Measurements from ENCODE around the gene GOLGA2. TPM values are rescaled to one million over a fixed set of nuclear protein-coding genes. Genes with fewer than 3 reads are reported as not detected.

GOLGA2 gene
- total and polyA plus RNA-seq, 2 of the 13 experiments (the other 11 are each of a cell fraction or from before 2014, with no cell fraction given), result 45.3 to 45.8 TPM

GRCh38 chr9:128276008-128276573, 284 bp upstream of the GOLGA2 start, which contains the start of gene SWI5 (continued):
- TF ChIP-seq, protein P1, sequence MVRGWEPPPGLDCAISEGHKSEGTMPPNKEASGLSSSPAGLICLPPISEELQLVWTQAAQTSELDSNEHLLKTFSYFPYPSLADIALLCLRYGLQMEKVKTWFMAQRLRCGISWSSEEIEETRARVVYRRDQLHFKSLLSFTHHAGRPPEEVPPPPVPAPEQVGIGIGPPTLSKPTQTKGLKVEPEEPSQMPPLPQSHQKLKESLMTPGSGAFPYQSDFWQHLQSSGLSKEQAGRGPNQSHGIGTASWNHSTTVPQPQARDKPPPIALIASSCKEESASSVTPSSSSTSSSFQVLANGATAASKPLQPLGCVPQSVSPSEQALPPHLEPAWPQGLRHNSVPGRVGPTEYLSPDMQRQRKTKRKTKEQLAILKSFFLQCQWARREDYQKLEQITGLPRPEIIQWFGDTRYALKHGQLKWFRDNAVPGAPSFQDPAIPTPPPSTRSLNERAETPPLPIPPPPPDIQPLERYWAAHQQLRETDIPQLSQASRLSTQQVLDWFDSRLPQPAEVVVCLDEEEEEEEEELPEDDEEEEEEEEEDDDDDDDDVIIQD (CRISPR knock-in tag; IDR thresholded peaks at IDR 0.05; ENCODE audit: low read depth), result 0 out of 2 replicates have a peak, but pooled peaks have one; percentile 15
- TF ChIP-seq HNRNPH1 (optimal IDR thresholded peaks at IDR 0.05; ENCODE audit: low read depth, low read length) (no peak), ZNF713 (CRISPR knock-in tag; IDR thresholded peaks at IDR 0.05) (no peak), IKZF4 (CRISPR knock-in tag; IDR thresholded peaks at IDR 0.05; ENCODE audit: borderline replicate concordance, low read depth, not compliant biosample characterization) (peak; percentile 72), ELF4 (CRISPR knock-in tag; IDR thresholded peaks at IDR 0.05; ENCODE audit: borderline replicate concordance) (no peak), MEIS1 (CRISPR knock-in tag; IDR thresholded peaks at IDR 0.05; ENCODE audit: borderline replicate concordance) (no peak), HNF1A (IDR thresholded peaks at IDR 0.05; ENCODE audit: low read depth) (no peak), HNF1A (CRISPR knock-in tag; IDR thresholded peaks at IDR 0.05; ENCODE audit: borderline replicate concordance) (peak; percentile 42; the same call in 1 of the 2 replicates), TARDBP (CRISPR knock-in tag; IDR thresholded peaks at IDR 0.05) (no peak), ESRRA (CRISPR knock-in tag; IDR thresholded peaks at IDR 0.05; ENCODE audit: low read depth) (no peak), KMT2B (CRISPR knock-in tag; IDR thresholded peaks at IDR 0.05) (0 out of 2 replicates have a peak, but pooled peaks have one; percentile 29), SUZ12 (IDR thresholded peaks at IDR 0.05; ENCODE audit: low read depth, low read length) (no peak), ZNF501 (CRISPR knock-in tag; IDR thresholded peaks at IDR 0.05) (no peak), RBM39 (IDR thresholded peaks at IDR 0.05; ENCODE audit: low read depth, low read length, poor library complexity, severe bottlenecking) (no peak), ZNF746 (CRISPR knock-in tag; IDR thresholded peaks at IDR 0.05) (no peak), AGO1 (IDR thresholded peaks at IDR 0.05; ENCODE audit: low read depth, low read length, poor library complexity, severe bottlenecking) (no peak), CHCHD3 (CRISPR knock-in tag; IDR thresholded peaks at IDR 0.05) (no peak), ZNF414 (CRISPR knock-in tag; IDR thresholded peaks at IDR 0.05) (no peak), MXD1 (CRISPR knock-in tag; IDR thresholded peaks at IDR 0.05) (peak; percentile 63)
- TF ChIP-seq, protein P2, sequence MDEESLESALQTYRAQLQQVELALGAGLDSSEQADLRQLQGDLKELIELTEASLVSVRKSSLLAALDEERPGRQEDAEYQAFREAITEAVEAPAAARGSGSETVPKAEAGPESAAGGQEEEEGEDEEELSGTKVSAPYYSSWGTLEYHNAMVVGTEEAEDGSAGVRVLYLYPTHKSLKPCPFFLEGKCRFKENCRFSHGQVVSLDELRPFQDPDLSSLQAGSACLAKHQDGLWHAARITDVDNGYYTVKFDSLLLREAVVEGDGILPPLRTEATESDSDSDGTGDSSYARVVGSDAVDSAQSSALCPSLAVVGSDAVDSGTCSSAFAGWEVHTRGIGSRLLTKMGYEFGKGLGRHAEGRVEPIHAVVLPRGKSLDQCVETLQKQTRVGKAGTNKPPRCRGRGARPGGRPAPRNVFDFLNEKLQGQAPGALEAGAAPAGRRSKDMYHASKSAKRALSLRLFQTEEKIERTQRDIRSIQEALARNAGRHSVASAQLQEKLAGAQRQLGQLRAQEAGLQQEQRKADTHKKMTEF (CRISPR knock-in tag; IDR thresholded peaks at IDR 0.05), result peak; percentile 71

Measured in HepG2 (cell line).